WTC11 (cell line): ENCODE results near the gene MOB3B. TPM values are rescaled to one million over a fixed set of nuclear protein-coding genes. Genes with fewer than 3 reads are reported as not detected.

Experiments
- ATAC-seq: fragments of 200-7000 bp; cut with Tn5 transposase; 2 replicates; pipeline ENCODE4 v1.10.0; 2021; ENCODE audit warnings: mild to moderate bottlenecking, moderate library complexity
- CTCF ChIA-PET: fragments of 300-600 bp; sonication (Branson Sonifier 250); formaldehyde crosslinking; loops from one replicate; lab custom pipeline; 2021; ENCODE audit warnings: antibody characterized with exemption; lab: Charles Lee
- POLR2A ChIA-PET: fragments of 350-600 bp; sonication (Branson Sonifier 250); formaldehyde crosslinking; loops from one replicate; lab custom pipeline; 2021; ENCODE audit warnings: antibody characterized with exemption; lab: Charles Lee
- DNase-seq: peaks from one replicate; pipeline ENCODE4 v3.0.0; 2021; ENCODE audit warnings: low spot score
- H3K27ac Mint-ChIP-seq: 2 replicates; pipeline ENCODE4 v1.8.0; 2021; ENCODE audit warnings: mixed read lengths
- H3K27me3 Mint-ChIP-seq: 2 replicates; pipeline ENCODE4 v1.8.0; 2021; ENCODE audit warnings: low read depth, mild to moderate bottlenecking, moderate library complexity, mixed read lengths
- H3K36me3 Mint-ChIP-seq: 2 replicates; pipeline ENCODE4 v1.8.0; 2021; ENCODE audit warnings: mixed read lengths
- H3K4me1 Mint-ChIP-seq: 2 replicates; pipeline ENCODE4 v1.8.0; 2022; ENCODE audit warnings: mixed read lengths
- H3K4me3 Mint-ChIP-seq: 2 replicates; pipeline ENCODE4 v1.8.0; 2021; ENCODE audit warnings: mild to moderate bottlenecking, moderate library complexity, mixed read lengths
- H3K9me3 Mint-ChIP-seq: 2 replicates; pipeline ENCODE4 v1.8.0; 2021; ENCODE audit warnings: mixed read lengths
- CDX4 ChIP-seq: fragments of 250-450 bp; sonication (Bioruptor Pico); IDR thresholded peaks from 2 replicates; pipeline ENCODE4 v1.9.0; 2021; ENCODE audit warnings: moderate library complexity, mild to moderate bottlenecking, inconsistent platforms, borderline replicate concordance
- CTCF ChIP-seq: fragments of 200-600 bp; IDR thresholded peaks from 2 replicates; pipeline ENCODE4 v1.8.0; 2022; ENCODE audit warnings: antibody characterized with exemption
- E2F5 ChIP-seq: sonication (generic); formaldehyde crosslinking; IDR thresholded peaks from 2 replicates; pipeline ENCODE4 v1.8.1; 2022; ENCODE audit warnings: mild to moderate bottlenecking, moderate library complexity, missing genetic modification reagents
- ELF4 ChIP-seq: sonication (generic); formaldehyde crosslinking; IDR thresholded peaks from 2 replicates; pipeline ENCODE4 v1.8.1; 2022; ENCODE audit warnings: low read depth, mild to moderate bottlenecking, moderate library complexity, missing genetic modification reagents
- EMX1 ChIP-seq: fragments of 250-450 bp; sonication (Bioruptor Pico); IDR thresholded peaks from 2 replicates; pipeline ENCODE4 v1.8.0; 2021; ENCODE audit warnings: mild to moderate bottlenecking
- FOXP4 ChIP-seq: sonication (generic); formaldehyde crosslinking; IDR thresholded peaks from 2 replicates; pipeline ENCODE4 v1.8.0; 2022; ENCODE audit warnings: mild to moderate bottlenecking, missing genetic modification reagents
- IRF1 ChIP-seq: sonication (generic); formaldehyde crosslinking; IDR thresholded peaks from 2 replicates; pipeline ENCODE4 v1.8.0; 2023; ENCODE audit warnings: missing genetic modification reagents
- JAZF1 ChIP-seq: fragments of 250-450 bp; sonication (Bioruptor Pico); IDR thresholded peaks from 2 replicates; pipeline ENCODE4 v1.9.0; 2021; ENCODE audit warnings: moderate library complexity, mild to moderate bottlenecking, inconsistent platforms
- MLX ChIP-seq: sonication (generic); formaldehyde crosslinking; IDR thresholded peaks from 2 replicates; pipeline ENCODE4 v1.8.1; 2023; ENCODE audit warnings: mild to moderate bottlenecking, missing genetic modification reagents, moderate library complexity
- MXD4 ChIP-seq: fragments of 250-450 bp; sonication (Bioruptor Pico); IDR thresholded peaks from 2 replicates; pipeline ENCODE4 v1.8.0; 2021; ENCODE audit warnings: mild to moderate bottlenecking, moderate library complexity, borderline replicate concordance
- NFE2L1 ChIP-seq: sonication (generic); formaldehyde crosslinking; IDR thresholded peaks from 2 replicates; pipeline ENCODE4 v1.8.1; 2023; ENCODE audit warnings: missing genetic modification reagents
- NFYB ChIP-seq: sonication (generic); formaldehyde crosslinking; conservative IDR thresholded peaks from 2 replicates; pipeline ENCODE4 v1.8.0; 2022; ENCODE audit warnings: low read depth, missing genetic modification reagents
- PRDM15 ChIP-seq: sonication (generic); formaldehyde crosslinking; IDR thresholded peaks from 2 replicates; pipeline ENCODE4 v1.8.0; 2022; ENCODE audit warnings: missing genetic modification reagents
- RELA ChIP-seq: sonication (generic); formaldehyde crosslinking; IDR thresholded peaks from 2 replicates; pipeline ENCODE4 v1.8.1; 2022; ENCODE audit warnings: missing genetic modification reagents, mild to moderate bottlenecking, borderline replicate concordance
- RORB ChIP-seq: fragments of 250-450 bp; sonication (Bioruptor Pico); IDR thresholded peaks from 2 replicates; pipeline ENCODE4 v1.9.0; 2021; ENCODE audit warnings: mild to moderate bottlenecking
- TEAD1 ChIP-seq: sonication (generic); formaldehyde crosslinking; IDR thresholded peaks from 2 replicates; pipeline ENCODE4 v1.8.0; 2022; ENCODE audit warnings: mild to moderate bottlenecking, missing genetic modification reagents
- ZNF396 ChIP-seq: fragments of 250-450 bp; sonication (Bioruptor Pico); IDR thresholded peaks from 2 replicates; pipeline ENCODE4 v1.8.0; 2021; ENCODE audit warnings: mild to moderate bottlenecking, moderate library complexity, borderline replicate concordance
- ZNF423 ChIP-seq: fragments of 250-450 bp; sonication (Bioruptor Pico); IDR thresholded peaks from 2 replicates; pipeline ENCODE4 v2.1.2; 2022; ENCODE audit warnings: mild to moderate bottlenecking, moderate library complexity
- ZNF512 ChIP-seq: sonication (generic); formaldehyde crosslinking; IDR thresholded peaks from 2 replicates; pipeline ENCODE4 v1.8.1; 2022; ENCODE audit warnings: missing genetic modification reagents, borderline replicate concordance
- ZSCAN18 ChIP-seq: fragments of 250-450 bp; sonication (Bioruptor Pico); IDR thresholded peaks from 2 replicates; pipeline ENCODE4 v2.1.2; 2022; ENCODE audit warnings: mild to moderate bottlenecking, moderate library complexity
- total RNA-seq: library from RNA; stranded (reverse); gene quantifications from 3 replicates; pipeline ENCODE4 v1.2.3, GENCODE V29; 2021

The MOB3B gene
- total RNA-seq, 1 experiment from 2014 or later: 25.1 TPM

- ChIA-PET CTCF (no interaction called here), POLR2A (no interaction called here)
- H3K36me3 Mint-ChIP-seq: peaks cover 8% of the 10 kb centered on the region
- TF ChIP-seq JAZF1 (CRISPR knock-in tag) (no peak), MLX (no peak), EMX1 (CRISPR knock-in tag) (no peak), NFYB (no peak), RORB (no peak), RELA (CRISPR knock-in tag) (no peak), ELF4 (CRISPR knock-in tag) (no peak), CTCF (no peak), MXD4 (no peak), ZSCAN18 (no peak), ZNF512 (CRISPR knock-in tag) (no peak)
- DNase-seq: no peak
- no peaks in the 10 kb centered on the region; the same call in 1 of the 2 replicates for H3K27me3 Mint-ChIP-seq
- no peak for ATAC-seq
- H3K4me3 Mint-ChIP-seq: no peak overlapping the region
- 0 out of 2 replicates have a peak, but pooled peaks cover 2% of the 10 kb centered on the region for H3K9me3 Mint-ChIP-seq
- H3K4me1 Mint-ChIP-seq: peaks cover 53% of the 10 kb centered on the region
- H3K27ac Mint-ChIP-seq: no peak overlapping the region
Measured at GRCh38 chr9:27350382-27350976, 179.1 kb downstream of the MOB3B start.

- ATAC-seq (no peak), DNase-seq (no peak)
- H3K4me3 Mint-ChIP-seq: no peak overlapping the region
- no peak overlapping the region for H3K27ac Mint-ChIP-seq
- ChIA-PET POLR2A (no interaction called here), CTCF (no interaction called here)
- H3K9me3 Mint-ChIP-seq: 0 out of 2 replicates have a peak, but pooled peaks cover 3% of the 10 kb centered on the region
- H3K4me1 Mint-ChIP-seq: peaks cover 50% of the 10 kb centered on the region
- peaks cover 11% of the 10 kb centered on the region for H3K36me3 Mint-ChIP-seq
- no peaks in the 10 kb centered on the region; the same call in 1 of the 2 replicates for H3K27me3 Mint-ChIP-seq
- no peak for TF ChIP-seq ZNF396 (CRISPR knock-in tag)
- no peak for TF ChIP-seq IRF1 (CRISPR knock-in tag)
- TF ChIP-seq PRDM15: no peak
- no peak for TF ChIP-seq E2F5 (CRISPR knock-in tag)
- no peak for TF ChIP-seq TEAD1 (CRISPR knock-in tag)
- TF ChIP-seq FOXP4 (CRISPR knock-in tag): no peak
- TF ChIP-seq NFE2L1 (CRISPR knock-in tag): no peak
- TF ChIP-seq ZNF423: no peak
- TF ChIP-seq ZNF512 (CRISPR knock-in tag): no peak
- TF ChIP-seq CDX4 (CRISPR knock-in tag): no peak
Measured at GRCh38 chr9:27349698-27350080, 179.9 kb downstream of the MOB3B start.
